ENCODE data around the gene POLA1.
A peak's percentile ranks its signal among the peaks of the same experiment; 100 is the strongest.
"Not testable (repeated sequence)": the region's sequence is repeated elsewhere in the genome, so short reads cannot be mapped to it uniquely, and the experiment has no call there.

POLA1 gene

DNA sequence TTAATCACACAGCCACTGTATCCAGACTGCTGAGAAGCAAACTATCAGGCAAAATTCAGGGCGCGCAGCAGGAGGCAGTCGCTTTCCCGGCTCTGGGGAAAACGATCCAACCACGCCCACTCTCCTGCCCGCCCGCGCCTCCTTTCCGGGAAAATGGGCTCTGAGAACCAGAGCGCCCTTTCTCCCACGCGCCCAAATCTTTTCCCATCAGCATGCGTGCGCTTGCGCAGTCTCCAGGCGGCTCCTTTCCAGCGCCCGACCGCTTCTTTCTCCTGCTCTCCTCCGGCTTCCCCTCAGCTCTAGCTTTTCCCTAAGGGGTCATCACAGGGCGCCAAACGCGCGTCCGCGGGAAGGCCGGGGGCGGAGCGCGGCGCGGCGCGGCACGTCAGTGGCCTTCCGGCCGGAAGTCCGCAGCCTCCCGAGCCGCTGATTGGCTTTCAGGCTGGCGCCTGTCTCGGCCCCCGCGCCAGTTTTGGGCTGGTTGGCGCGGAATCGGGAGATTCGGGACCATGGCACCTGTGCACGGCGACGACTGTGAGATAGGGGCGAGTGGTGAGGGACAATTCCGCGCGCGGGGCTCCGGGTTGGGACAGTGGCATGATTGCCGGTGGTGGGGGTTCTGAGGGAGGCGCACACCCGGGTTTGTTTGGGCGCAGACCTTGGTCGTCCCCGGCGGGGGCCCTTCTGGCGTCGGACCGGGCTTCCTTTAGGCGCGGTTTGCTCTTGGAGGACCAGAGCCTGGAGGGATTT lies at the start of gene POLA1:
Gene POLA1, plus strand, starts transcription at position 466 of the 750 bp plus-strand sequence. Its CDS starts 44 bp downstream, at position 510.
- peak; percentile 89 for DNase-seq (ENCODE audit: low spot score)

DNA sequence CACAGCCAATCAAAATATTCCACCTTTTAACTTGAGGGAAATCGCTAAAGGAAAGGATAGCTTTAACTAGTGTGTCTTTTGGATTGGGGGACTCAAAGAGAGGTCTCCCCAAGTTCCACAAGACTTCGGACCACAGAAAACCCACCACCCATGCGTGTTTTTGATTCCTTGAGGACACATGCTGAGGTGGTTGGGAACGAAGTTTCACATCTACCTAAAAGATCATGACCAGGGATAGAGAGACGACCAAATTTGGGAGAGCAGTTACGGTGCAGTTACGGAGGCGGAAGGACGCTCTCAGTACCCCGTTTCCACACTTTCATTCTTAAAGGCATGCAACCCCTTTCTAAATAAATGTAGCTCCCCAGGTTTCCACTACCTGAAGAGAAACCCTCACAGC lies 47.7 kb upstream of the POLA1 start:
- no peak for DNase-seq (ENCODE audit: low spot score)

DNA sequence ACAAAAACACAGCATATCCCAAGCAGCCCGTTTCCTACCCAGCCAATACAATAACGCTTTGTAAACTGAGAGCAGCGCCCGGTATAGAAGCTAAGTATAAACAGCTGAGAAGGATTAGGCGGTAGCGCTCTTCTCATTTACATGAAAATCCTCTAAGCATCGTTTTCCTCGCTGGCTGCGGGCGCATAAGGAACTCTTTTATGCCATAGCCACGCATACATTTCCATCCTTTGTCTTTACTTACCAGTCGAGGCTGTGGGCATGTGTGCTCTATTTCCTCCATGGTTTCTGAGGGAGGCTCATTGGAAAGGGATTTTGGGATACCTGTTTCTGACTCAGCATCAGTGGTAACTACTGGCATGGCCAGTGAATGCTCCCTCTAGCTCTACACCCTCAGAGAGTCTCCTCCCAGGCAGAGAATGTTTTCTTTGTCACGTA lies 47.0 kb upstream of the POLA1 start:
- DNase-seq (ENCODE audit: low spot score): no peak

DNA sequence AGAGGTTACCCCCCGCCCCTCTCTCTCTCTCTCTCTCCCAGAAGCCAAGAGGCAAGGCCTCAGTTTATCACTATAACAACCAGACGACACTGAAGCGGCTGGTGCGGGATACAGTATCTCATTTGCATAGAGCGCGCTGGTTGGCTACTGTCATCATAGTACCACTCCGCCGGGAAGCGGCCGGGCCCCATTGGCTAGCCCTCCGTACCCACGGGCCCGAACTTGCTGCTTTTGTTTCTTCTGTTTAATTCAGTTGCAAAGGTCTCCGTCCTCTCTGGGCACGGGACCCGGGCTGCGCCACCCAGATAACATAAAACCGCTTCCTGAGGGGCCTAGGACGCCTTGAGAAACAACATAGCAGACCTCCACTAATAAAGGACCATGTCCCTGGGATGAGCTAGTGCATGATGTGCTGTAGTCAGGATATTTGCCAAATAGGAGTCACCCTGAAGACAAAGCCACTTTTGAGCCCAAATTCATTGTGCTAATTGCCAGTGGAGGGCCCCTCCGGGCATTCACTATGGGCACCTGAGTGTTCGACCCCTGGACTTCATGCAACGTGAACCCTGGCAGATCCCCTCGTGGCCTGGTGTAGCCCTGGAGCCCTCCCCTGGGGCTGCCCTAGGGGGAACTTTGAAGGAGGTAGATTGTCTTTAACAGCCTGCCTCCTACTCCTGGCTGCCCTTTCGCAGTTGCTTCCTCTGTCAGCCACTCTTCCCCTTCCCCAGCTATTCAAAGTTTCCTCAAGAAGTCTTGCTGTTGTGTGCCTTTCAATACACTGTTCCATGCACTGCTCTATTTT lies 46.3 kb upstream of the POLA1 start, which contains the start of gene PCYT1B:
Gene PCYT1B, minus strand, starts transcription at position 91 of the 802 bp plus-strand sequence. CDS start 242 bp downstream, outside the sequence.
- peak; percentile 73 for DNase-seq (ENCODE audit: low spot score)

GRCh38 chrX:24648495-24648894 lies 45.2 kb upstream of the POLA1 start:
- DNase-seq (ENCODE audit: low spot score): no peak

DNA sequence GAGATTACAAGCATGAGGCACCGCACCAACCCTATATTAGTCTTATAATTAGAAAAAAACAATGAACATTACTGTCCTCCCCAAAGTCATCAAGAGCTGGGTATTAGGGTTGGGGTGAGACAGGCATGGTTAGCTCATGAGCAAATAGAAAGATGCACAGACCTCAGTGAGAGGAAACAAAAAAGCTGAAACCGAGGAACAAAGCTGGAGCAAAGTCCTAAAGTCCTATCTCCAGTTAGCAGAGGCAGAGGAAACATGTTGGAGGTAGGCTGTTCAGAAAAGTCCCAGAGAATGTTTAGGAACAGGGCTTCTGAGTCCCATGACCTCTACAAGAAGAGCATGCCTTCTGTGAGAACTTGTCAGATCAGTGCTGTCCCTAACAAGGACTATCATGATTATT lies 41.9 kb upstream of the POLA1 start:
- DNase-seq (ENCODE audit: low spot score): no peak

- not testable (repeated sequence) for DNase-seq (ENCODE audit: low spot score)
Observed at GRCh38 chrX:24655679-24656078, 38.0 kb upstream of the POLA1 start.

GRCh38 chrX:24657671-24658386 lies 35.9 kb upstream of the POLA1 start:
- no peak for DNase-seq (ENCODE audit: low spot score)

GRCh38 chrX:24658421-24658820 lies 35.3 kb upstream of the POLA1 start:
- DNase-seq (ENCODE audit: low spot score): no peak

- DNase-seq (ENCODE audit: low spot score): no peak
Observed at GRCh38 chrX:24659106-24659505, 34.6 kb upstream of the POLA1 start.

GRCh38 chrX:24659646-24660045 lies 34.1 kb upstream of the POLA1 start:
- DNase-seq (ENCODE audit: low spot score): no peak

DNA sequence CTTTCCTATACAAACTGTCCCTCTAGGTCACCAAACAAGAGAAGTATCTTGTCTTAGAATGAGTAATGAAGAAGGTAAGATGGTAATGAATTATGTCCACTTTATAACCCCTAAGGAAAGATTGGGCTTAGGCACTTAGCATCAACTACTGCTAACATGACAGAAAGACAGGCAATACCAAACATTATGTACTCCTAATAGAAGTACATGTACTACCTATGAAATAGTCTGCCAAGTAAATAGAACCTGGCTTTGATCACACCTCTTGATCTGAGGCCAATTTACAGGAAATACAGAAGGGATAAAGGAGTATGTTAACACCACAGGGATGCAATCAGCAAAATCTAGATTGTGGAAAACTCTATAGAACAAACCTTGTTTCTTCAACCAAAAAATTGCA lies 32.4 kb upstream of the POLA1 start:
- DNase-seq (ENCODE audit: low spot score): no peak

- no peak for DNase-seq (ENCODE audit: low spot score)
Observed at GRCh38 chrX:24662352-24662751, 31.4 kb upstream of the POLA1 start.

GRCh38 chrX:24668111-24668510 lies 25.6 kb upstream of the POLA1 start:
- no peak for DNase-seq (ENCODE audit: low spot score)

DNA sequence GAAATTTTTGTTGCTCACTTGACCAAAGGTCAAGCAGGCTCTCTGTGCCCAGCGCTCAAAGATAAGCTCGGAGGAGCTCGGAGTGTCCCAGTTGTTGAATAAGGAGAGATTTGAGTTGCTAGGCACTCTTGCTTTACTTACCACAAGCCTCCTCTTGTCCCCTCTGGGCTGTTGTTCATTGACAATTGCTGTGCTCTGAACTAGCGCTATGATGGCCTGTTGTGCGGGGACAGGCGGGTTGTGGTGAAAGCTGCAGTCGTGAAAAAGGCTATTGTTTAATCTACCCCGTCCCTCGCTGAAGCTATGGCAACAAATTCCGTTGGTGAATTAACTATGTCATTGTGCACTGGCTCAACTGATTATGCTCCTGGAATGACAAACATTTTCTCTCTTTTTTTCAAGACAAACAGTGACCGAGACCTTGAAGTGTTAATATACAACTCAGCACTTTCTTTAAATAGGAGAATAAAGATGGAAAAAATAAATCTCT lies 21.0 kb upstream of the POLA1 start:
- no peak for DNase-seq (ENCODE audit: low spot score)

DNA sequence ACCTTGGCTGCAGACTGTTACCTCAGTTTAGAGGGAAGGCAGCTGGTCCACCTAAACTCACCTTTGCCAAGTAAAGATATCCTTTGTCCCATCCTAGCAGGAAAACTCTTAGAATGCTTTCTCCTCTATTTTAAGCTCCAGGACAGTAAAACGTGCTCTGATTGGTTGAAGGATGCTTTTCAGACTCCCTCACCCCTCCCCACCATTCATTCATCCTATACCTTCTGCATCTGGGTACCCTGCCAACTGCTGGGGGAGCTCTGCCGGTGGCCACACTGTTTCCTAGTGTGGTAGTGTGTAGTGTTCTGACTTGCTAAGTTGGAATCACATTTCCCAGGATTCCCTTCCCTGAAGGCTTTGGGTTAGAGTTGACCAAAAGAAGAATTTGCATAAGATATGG lies 20.3 kb upstream of the POLA1 start:
- DNase-seq (ENCODE audit: low spot score): no peak

DNA sequence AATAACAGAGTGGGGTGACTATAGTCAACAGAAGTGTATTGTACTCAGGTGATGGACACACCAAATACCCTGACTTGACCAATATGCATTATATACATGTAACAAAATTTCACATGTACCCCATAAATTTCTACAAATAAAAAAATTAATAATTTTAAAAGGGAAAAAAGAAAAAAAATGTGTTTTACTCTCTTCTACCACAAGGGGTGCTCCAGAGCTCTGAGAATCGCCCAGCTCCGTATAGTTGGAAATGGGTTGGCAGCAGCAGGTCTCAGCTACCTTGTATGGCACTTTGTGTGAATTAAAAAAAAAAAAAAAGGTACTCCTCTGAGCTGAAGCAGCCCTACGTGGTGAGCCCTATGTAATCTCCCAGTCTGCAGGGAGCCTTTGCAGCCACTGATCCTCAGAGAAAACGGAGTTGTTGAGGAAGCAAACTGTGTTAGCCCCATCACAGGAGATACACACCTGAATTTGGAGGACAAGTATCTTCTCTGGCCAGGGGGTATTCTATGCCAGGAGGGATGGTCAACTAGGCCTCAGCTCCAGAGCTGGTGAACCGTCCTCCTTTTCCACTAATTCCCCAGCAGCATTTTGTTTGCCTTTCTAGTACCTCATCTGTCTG lies 17.2 kb upstream of the POLA1 start:
- peak; percentile 46 for DNase-seq (ENCODE audit: low spot score)

GRCh38 chrX:24682739-24683432 lies 10.8 kb upstream of the POLA1 start:
- no peak for DNase-seq (ENCODE audit: low spot score)

DNA sequence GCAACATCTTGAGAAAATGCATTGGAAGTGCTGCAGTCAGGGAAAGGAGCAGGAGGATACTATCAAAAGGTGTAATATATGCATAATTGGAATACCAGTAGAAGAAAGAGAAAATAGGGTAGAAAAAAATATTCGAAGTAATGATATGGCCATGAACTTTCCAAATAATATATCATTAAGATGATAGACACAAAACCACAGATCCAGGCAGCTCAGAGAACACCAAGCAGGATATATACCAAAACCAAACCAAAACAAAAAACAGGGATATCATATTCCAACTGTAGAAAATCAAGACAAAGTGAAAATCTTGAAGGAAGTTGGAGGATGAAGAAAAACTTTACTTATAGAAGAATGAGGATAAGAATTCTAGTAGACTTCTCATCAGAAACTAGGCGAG lies 9.7 kb upstream of the POLA1 start:
- DNase-seq (ENCODE audit: low spot score): no peak

GRCh38 chrX:24692305-24692704 lies 1.4 kb upstream of the POLA1 start:
- no peak for DNase-seq (ENCODE audit: low spot score)

DNA sequence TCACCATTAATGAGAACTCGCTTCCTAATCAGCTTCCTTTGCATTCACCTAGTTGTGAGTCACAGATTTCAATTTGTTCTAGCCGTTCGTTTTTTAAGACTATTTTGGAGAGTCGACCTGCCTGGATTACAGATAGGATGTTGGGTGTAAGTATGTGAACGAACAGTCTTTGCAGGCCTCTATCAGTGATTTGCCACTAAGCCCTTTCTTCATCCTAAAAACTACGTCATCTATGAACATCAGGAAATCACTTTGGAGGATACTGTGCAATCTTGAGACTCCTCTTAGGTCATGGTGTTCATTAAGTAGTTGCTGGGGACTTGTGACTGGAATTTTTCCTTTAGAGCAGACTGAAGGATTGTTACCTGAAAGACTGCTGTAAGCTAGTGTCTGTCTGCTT lies 1.1 kb downstream of the POLA1 start:
- peak; percentile 31 for DNase-seq (ENCODE audit: low spot score)

All from NAMALWA (cell line).